Measurements from ENCODE around the gene GPX6. TPM values are rescaled to one million over a fixed set of nuclear protein-coding genes. Genes with fewer than 3 reads are reported as not detected.
A peak's percentile ranks its signal among the peaks of the same experiment; 100 is the strongest.
"Not testable (repeated sequence)": the region's sequence is repeated elsewhere in the genome, so short reads cannot be mapped to it uniquely, and the experiment has no call there.

The GPX6 gene
- total RNA-seq, 1 donor from 2014 or later, result not detected

- H3K4me3 Mint-ChIP-seq (ENCODE audit: unreplicated experiment), result no peak overlapping the region
- H3K4me1 Mint-ChIP-seq (ENCODE audit: unreplicated experiment), result peaks cover 7% of the 10 kb centered on the region
- peaks cover 8% of the 10 kb centered on the region for H3K27me3 Mint-ChIP-seq (ENCODE audit: unreplicated experiment)
- no peak overlapping the region for H3K27ac Mint-ChIP-seq (ENCODE audit: unreplicated experiment)
- no peak for DNase-seq (ENCODE audit: low spot score)
- H3K36me3 Mint-ChIP-seq (ENCODE audit: low read depth, unreplicated experiment), result no peaks in the 10 kb centered on the region
- H3K9me3 Mint-ChIP-seq (ENCODE audit: unreplicated experiment), result no peaks in the 10 kb centered on the region
- TF ChIP-seq CTCF (IDR thresholded peaks at IDR 0.05; ENCODE audit: unreplicated experiment), result no peak
Observed at GRCh38 chr6:28511628-28512300, 3.8 kb downstream of the GPX6 start.

GRCh38 chr6:28506807-28507475, 8.7 kb downstream of the GPX6 start:
- Mint-ChIP-seq H3K27me3 (ENCODE audit: unreplicated experiment) (peaks cover 6% of the 10 kb centered on the region), H3K4me1 (ENCODE audit: unreplicated experiment) (peaks cover 20% of the 10 kb centered on the region), H3K9me3 (ENCODE audit: unreplicated experiment) (no peaks in the 10 kb centered on the region), H3K36me3 (ENCODE audit: low read depth, unreplicated experiment) (no peaks in the 10 kb centered on the region), H3K27ac (ENCODE audit: unreplicated experiment) (peak overlapping the region; percentile 73), H3K4me3 (ENCODE audit: unreplicated experiment) (peak overlapping the region; percentile 40)
- no peak for DNase-seq (ENCODE audit: low spot score)
- no peak for TF ChIP-seq CTCF (IDR thresholded peaks at IDR 0.05; ENCODE audit: unreplicated experiment)

- no peaks in the 10 kb centered on the region for H3K9me3 Mint-ChIP-seq (ENCODE audit: unreplicated experiment)
- H3K27ac Mint-ChIP-seq (ENCODE audit: unreplicated experiment), result no peak overlapping the region
- TF ChIP-seq CTCF (IDR thresholded peaks at IDR 0.05; ENCODE audit: unreplicated experiment), result no peak
- peaks cover 6% of the 10 kb centered on the region for H3K27me3 Mint-ChIP-seq (ENCODE audit: unreplicated experiment)
- H3K4me3 Mint-ChIP-seq (ENCODE audit: unreplicated experiment), result no peak overlapping the region
- DNase-seq (ENCODE audit: low spot score), result no peak
- H3K36me3 Mint-ChIP-seq (ENCODE audit: low read depth, unreplicated experiment), result no peaks in the 10 kb centered on the region
- peaks cover 20% of the 10 kb centered on the region for H3K4me1 Mint-ChIP-seq (ENCODE audit: unreplicated experiment)
Observed at GRCh38 chr6:28505733-28506132, 9.9 kb downstream of the GPX6 start.

- peaks cover 24% of the 10 kb centered on the region for H3K4me1 Mint-ChIP-seq (ENCODE audit: unreplicated experiment)
Observed at GRCh38 chr6:28502709-28503305, 12.8 kb downstream of the GPX6 start.

GRCh38 chr6:28502136-28502535, 13.5 kb downstream of the GPX6 start:
- not testable (repeated sequence) for H3K27ac Mint-ChIP-seq (ENCODE audit: unreplicated experiment); H3K9me3 Mint-ChIP-seq (ENCODE audit: unreplicated experiment); H3K36me3 Mint-ChIP-seq (ENCODE audit: low read depth, unreplicated experiment); H3K4me3 Mint-ChIP-seq (ENCODE audit: unreplicated experiment); H3K27me3 Mint-ChIP-seq (ENCODE audit: unreplicated experiment); DNase-seq (ENCODE audit: low spot score)
- H3K4me1 Mint-ChIP-seq (ENCODE audit: unreplicated experiment), result peaks cover 25% of the 10 kb centered on the region

More at GRCh38 chr6:28502709-28503305, 12.8 kb downstream of the GPX6 start:
- DNase-seq (ENCODE audit: low spot score); H3K27me3 Mint-ChIP-seq (ENCODE audit: unreplicated experiment); H3K4me3 Mint-ChIP-seq (ENCODE audit: unreplicated experiment); H3K27ac Mint-ChIP-seq (ENCODE audit: unreplicated experiment); H3K9me3 Mint-ChIP-seq (ENCODE audit: unreplicated experiment); H3K36me3 Mint-ChIP-seq (ENCODE audit: low read depth, unreplicated experiment): not testable (repeated sequence)

- Mint-ChIP-seq H3K4me3 (ENCODE audit: unreplicated experiment) (no peak overlapping the region), H3K27me3 (ENCODE audit: unreplicated experiment) (peaks cover 2% of the 10 kb centered on the region), H3K36me3 (ENCODE audit: low read depth, unreplicated experiment) (no peaks in the 10 kb centered on the region), H3K27ac (ENCODE audit: unreplicated experiment) (no peak overlapping the region), H3K9me3 (ENCODE audit: unreplicated experiment) (no peaks in the 10 kb centered on the region), H3K4me1 (ENCODE audit: unreplicated experiment) (peaks cover 17% of the 10 kb centered on the region)
- no peak for DNase-seq (ENCODE audit: low spot score)
- no peak for TF ChIP-seq CTCF (IDR thresholded peaks at IDR 0.05; ENCODE audit: unreplicated experiment)
Observed at GRCh38 chr6:28501259-28501658, 14.3 kb downstream of the GPX6 start.
